Measurements from ENCODE around the gene ASPG. TPM values are rescaled to one million over a fixed set of nuclear protein-coding genes. Genes with fewer than 3 reads are reported as not detected.

Gene ASPG
- total RNA-seq, 1 experiment from 2014 or later, result 3.4 TPM

DNA sequence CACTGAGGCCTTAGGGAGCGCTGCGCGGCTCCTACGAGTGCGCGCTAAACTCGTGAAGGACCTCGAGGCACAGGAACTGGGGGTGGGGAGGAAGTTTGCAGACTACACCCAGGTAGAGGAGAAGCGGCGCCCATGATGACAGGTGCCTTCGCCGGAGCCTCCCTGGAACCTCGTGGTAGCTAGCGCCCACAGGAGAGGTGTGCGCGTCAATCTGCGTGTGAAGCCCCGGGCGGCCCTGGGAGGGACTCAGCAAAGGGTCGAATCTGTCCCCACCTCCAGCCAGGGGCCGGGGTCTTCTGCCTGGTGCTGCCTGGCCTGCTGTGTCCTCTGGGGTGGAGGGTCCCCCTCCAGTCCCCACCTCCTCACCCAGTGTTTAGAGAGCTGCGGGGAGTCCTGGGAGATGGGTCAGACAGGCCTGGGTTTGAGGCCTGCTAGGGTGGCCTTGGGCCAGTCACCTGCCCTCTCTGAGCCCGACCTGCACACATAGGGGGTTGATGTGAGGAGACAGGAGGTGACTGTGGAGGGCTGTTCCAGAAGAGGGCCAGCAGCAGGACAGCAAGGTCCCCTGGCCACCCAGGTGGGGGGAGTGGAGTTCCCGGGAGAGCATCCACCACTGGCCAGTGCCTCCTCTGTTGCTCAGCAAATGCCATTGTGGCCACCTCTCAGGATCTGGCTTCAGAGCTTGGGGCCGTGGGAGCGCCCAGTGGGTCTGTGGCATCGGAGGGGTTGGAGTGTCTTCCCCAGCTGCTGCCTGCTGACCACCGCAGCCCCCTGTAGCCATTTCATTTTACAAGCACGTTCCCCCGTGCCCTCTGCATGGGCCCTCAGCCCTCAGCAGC lies 32.7 kb downstream of the ASPG start:
- CTCF ChIA-PET, result interaction anchor here (0.6 to 2.1 kb wide), 3 partner anchors 24 to 40 kb away, joined by 4 to 5 read pairs (median 5); partner anchors contain the start of gene ASPG
- no peak for TF ChIP-seq MAX (CRISPR knock-in tag; IDR thresholded peaks at IDR 0.05)
- TF ChIP-seq ZNF423 (CRISPR knock-in tag; IDR thresholded peaks at IDR 0.05), result no peak
- TF ChIP-seq NFYB (CRISPR knock-in tag; conservative IDR thresholded peaks at IDR 0.05; ENCODE audit: low read depth), result no peak
- TF ChIP-seq E2F1 (CRISPR knock-in tag; IDR thresholded peaks at IDR 0.05), result no peak
- TF ChIP-seq ZNF138 (CRISPR knock-in tag; conservative IDR thresholded peaks at IDR 0.05), result no peak
- TF ChIP-seq, protein P1, sequence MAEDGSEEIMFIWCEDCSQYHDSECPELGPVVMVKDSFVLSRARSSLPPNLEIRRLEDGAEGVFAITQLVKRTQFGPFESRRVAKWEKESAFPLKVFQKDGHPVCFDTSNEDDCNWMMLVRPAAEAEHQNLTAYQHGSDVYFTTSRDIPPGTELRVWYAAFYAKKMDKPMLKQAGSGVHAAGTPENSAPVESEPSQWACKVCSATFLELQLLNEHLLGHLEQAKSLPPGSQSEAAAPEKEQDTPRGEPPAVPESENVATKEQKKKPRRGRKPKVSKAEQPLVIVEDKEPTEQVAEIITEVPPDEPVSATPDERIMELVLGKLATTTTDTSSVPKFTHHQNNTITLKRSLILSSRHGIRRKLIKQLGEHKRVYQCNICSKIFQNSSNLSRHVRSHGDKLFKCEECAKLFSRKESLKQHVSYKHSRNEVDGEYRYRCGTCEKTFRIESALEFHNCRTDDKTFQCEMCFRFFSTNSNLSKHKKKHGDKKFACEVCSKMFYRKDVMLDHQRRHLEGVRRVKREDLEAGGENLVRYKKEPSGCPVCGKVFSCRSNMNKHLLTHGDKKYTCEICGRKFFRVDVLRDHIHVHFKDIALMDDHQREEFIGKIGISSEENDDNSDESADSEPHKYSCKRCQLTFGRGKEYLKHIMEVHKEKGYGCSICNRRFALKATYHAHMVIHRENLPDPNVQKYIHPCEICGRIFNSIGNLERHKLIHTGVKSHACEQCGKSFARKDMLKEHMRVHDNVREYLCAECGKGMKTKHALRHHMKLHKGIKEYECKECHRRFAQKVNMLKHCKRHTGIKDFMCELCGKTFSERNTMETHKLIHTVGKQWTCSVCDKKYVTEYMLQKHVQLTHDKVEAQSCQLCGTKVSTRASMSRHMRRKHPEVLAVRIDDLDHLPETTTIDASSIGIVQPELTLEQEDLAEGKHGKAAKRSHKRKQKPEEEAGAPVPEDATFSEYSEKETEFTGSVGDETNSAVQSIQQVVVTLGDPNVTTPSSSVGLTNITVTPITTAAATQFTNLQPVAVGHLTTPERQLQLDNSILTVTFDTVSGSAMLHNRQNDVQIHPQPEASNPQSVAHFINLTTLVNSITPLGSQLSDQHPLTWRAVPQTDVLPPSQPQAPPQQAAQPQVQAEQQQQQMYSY (CRISPR knock-in tag; IDR thresholded peaks at IDR 0.05), result no peak
- no peak for TF ChIP-seq ESRRA (CRISPR knock-in tag; IDR thresholded peaks at IDR 0.05; ENCODE audit: borderline replicate concordance)
- no peak for TF ChIP-seq EMX1 (CRISPR knock-in tag; IDR thresholded peaks at IDR 0.05)
- no peak for TF ChIP-seq IRF2 (CRISPR knock-in tag; IDR thresholded peaks at IDR 0.05; ENCODE audit: borderline replicate concordance, low read depth)
- TF ChIP-seq NR2C2 (CRISPR knock-in tag; IDR thresholded peaks at IDR 0.05), result no peak
- POLR2A ChIA-PET, result no interaction called here
- peaks cover 4% of the 10 kb centered on the region for H3K4me1 Mint-ChIP-seq
- DNase-seq (ENCODE audit: low spot score), result peak; percentile 13
- no peak overlapping the region for H3K27ac Mint-ChIP-seq
- H3K27me3 Mint-ChIP-seq (ENCODE audit: low read depth), result peaks cover 29% of the 10 kb centered on the region
- H3K4me3 Mint-ChIP-seq, result no peak overlapping the region
- H3K9me3 Mint-ChIP-seq, result no peaks in the 10 kb centered on the region
- no peaks in the 10 kb centered on the region for H3K36me3 Mint-ChIP-seq
- no peak for ATAC-seq

DNA sequence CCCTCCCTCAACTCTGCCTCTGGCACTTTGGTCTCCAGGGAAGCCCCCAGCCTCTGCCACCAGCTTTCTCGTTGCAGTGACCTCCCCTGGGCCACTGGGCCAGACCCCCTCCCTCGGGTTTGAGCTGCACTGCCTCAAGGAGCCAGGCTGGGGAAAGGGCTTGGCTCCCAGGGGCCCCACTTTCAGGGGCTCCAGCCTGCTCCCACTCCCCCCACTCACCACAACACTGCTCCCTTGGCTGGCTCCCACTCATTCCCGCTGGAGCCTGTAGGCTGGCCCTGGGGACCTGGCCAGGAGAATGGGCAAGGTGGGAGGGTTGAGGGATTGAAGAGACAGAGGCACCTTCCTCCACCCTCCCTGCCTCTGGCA lies 33.6 kb downstream of the ASPG start:
- ATAC-seq, result no peak
- Mint-ChIP-seq H3K27me3 (ENCODE audit: low read depth) (peaks cover 29% of the 10 kb centered on the region), H3K4me3 (no peak overlapping the region), H3K27ac (no peak overlapping the region), H3K9me3 (peaks cover 5% of the 10 kb centered on the region), H3K4me1 (peaks cover 4% of the 10 kb centered on the region), H3K36me3 (peaks cover 5% of the 10 kb centered on the region)
- CTCF ChIA-PET, result interaction anchor here (1.7 to 2.1 kb wide), 2 partner anchors 25 to 41 kb away, joined by 5 to 9 read pairs; no protein-coding TSS in a partner anchor
- DNase-seq (ENCODE audit: low spot score), result no peak
- POLR2A ChIA-PET, result no interaction called here
- TF ChIP-seq, protein P2, sequence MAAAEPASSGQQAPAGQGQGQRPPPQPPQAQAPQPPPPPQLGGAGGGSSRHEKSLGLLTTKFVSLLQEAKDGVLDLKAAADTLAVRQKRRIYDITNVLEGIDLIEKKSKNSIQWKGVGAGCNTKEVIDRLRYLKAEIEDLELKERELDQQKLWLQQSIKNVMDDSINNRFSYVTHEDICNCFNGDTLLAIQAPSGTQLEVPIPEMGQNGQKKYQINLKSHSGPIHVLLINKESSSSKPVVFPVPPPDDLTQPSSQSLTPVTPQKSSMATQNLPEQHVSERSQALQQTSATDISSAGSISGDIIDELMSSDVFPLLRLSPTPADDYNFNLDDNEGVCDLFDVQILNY (CRISPR knock-in tag; IDR thresholded peaks at IDR 0.05), result no peak
- TF ChIP-seq, protein P3, sequence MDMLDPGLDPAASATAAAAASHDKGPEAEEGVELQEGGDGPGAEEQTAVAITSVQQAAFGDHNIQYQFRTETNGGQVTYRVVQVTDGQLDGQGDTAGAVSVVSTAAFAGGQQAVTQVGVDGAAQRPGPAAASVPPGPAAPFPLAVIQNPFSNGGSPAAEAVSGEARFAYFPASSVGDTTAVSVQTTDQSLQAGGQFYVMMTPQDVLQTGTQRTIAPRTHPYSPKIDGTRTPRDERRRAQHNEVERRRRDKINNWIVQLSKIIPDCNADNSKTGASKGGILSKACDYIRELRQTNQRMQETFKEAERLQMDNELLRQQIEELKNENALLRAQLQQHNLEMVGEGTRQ (CRISPR knock-in tag; IDR thresholded peaks at IDR 0.05), result no peak
- no peak for TF ChIP-seq NR3C1 (CRISPR knock-in tag; conservative IDR thresholded peaks at IDR 0.05; ENCODE audit: low read depth)
- TF ChIP-seq SOX15 (CRISPR knock-in tag; IDR thresholded peaks at IDR 0.05), result no peak
- no peak for TF ChIP-seq ZNF281 (CRISPR knock-in tag; IDR thresholded peaks at IDR 0.05)
- TF ChIP-seq ZNF263 (CRISPR knock-in tag; IDR thresholded peaks at IDR 0.05; ENCODE audit: low read depth), result no peak
- TF ChIP-seq ZNF232 (CRISPR knock-in tag; IDR thresholded peaks at IDR 0.05), result no peak
- no peak for TF ChIP-seq OVOL2 (CRISPR knock-in tag; IDR thresholded peaks at IDR 0.05; ENCODE audit: borderline replicate concordance)
- TF ChIP-seq, protein P4, sequence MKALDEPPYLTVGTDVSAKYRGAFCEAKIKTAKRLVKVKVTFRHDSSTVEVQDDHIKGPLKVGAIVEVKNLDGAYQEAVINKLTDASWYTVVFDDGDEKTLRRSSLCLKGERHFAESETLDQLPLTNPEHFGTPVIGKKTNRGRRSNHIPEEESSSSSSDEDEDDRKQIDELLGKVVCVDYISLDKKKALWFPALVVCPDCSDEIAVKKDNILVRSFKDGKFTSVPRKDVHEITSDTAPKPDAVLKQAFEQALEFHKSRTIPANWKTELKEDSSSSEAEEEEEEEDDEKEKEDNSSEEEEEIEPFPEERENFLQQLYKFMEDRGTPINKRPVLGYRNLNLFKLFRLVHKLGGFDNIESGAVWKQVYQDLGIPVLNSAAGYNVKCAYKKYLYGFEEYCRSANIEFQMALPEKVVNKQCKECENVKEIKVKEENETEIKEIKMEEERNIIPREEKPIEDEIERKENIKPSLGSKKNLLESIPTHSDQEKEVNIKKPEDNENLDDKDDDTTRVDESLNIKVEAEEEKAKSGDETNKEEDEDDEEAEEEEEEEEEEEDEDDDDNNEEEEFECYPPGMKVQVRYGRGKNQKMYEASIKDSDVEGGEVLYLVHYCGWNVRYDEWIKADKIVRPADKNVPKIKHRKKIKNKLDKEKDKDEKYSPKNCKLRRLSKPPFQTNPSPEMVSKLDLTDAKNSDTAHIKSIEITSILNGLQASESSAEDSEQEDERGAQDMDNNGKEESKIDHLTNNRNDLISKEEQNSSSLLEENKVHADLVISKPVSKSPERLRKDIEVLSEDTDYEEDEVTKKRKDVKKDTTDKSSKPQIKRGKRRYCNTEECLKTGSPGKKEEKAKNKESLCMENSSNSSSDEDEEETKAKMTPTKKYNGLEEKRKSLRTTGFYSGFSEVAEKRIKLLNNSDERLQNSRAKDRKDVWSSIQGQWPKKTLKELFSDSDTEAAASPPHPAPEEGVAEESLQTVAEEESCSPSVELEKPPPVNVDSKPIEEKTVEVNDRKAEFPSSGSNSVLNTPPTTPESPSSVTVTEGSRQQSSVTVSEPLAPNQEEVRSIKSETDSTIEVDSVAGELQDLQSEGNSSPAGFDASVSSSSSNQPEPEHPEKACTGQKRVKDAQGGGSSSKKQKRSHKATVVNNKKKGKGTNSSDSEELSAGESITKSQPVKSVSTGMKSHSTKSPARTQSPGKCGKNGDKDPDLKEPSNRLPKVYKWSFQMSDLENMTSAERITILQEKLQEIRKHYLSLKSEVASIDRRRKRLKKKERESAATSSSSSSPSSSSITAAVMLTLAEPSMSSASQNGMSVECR (CRISPR knock-in tag; IDR thresholded peaks at IDR 0.05; ENCODE audit: borderline replicate concordance), result no peak
